Prostate gland (tissue), 2 donors: ENCODE measurements around the gene VPS72. TPM values are rescaled to one million over a fixed set of nuclear protein-coding genes. Genes with fewer than 3 reads are reported as not detected.

ENCODE experiments used
- DNase-seq: peaks from one replicate; pipeline ENCODE4 v3.0.0-alpha.2; 2019; ENCODE audit warnings: low spot score
- H3K27ac ChIP-seq, 2 donors: fragments of 200-600 bp; sonication (generic); 2 replicates each; pipeline ENCODE4 v1.5.1; 2017 to 2019
- H3K27me3 ChIP-seq: fragments of 200-600 bp; sonication (generic); replicated peaks from 2 replicates; pipeline ENCODE4 v1.5.1; 2019; ENCODE audit not compliant: insufficient read depth
- H3K36me3 ChIP-seq, 2 donors: fragments of 200-600 bp; sonication (generic); 1 replicate in 1 of 2; 2 replicates in 1 of 2; pipeline versions ENCODE4 v1.5.1 to v1.8.1; 2017 to 2019
- H3K4me1 ChIP-seq: fragments of 200-600 bp; sonication (generic); replicated peaks from 2 replicates; pipeline ENCODE4 v1.5.1; 2019
- H3K4me3 ChIP-seq, 2 donors: fragments of 200-600 bp; sonication (generic); 2 replicates each; pipeline ENCODE4 v1.5.1; 2017 to 2019
- H3K9me3 ChIP-seq: fragments of 200-600 bp; sonication (generic); 2 replicates; pipeline ENCODE4 v1.5.1; 2017
- CTCF ChIP-seq, 4 experiments: fragments of 200-600 bp in 2 of 4; fragments of 450-650 bp in 2 of 4; sonication (generic) in 2 of 4; IDR thresholded peaks; 1 replicate in 3 of 4; 2 replicates in 1 of 4; pipeline ENCODE4 v1.5.1; 2016 to 2019; ENCODE audit warnings: antibody characterized with exemption in 4 of 4, mild to moderate bottlenecking in 2 of 4, moderate library complexity in 2 of 4
- POLR2A ChIP-seq: fragments of 450-650 bp; IDR thresholded peaks from one replicate; pipeline ENCODE4 v1.6.1; 2016; ENCODE audit warnings: antibody characterized with exemption, mild to moderate bottlenecking
- POLR2AphosphoS5 ChIP-seq: sonication (generic); formaldehyde crosslinking; IDR thresholded peaks from one replicate; pipeline ENCODE4 v1.6.1; 2017; ENCODE audit warnings: antibody characterized with exemption
- WGBS: methylation state at CpG from one replicate; pipeline ENCODE4 v1.1.5; 2018; 5-methylcytosine and 5-hydroxymethylcytosine counted together
- intact Hi-C: fragments of 100-400 bp; cut with DNase I; formaldehyde crosslinking; loops from one replicate; pipeline ENCODE4 v1.14.2; 2022
- total RNA-seq, 2 donors: library from RNA; depleted of rRNA; stranded (reverse); fragments of >200 nt; gene quantifications; one replicate each; pipeline ENCODE4 v1.1.0, GENCODE V29; 2016

Gene VPS72
- total RNA-seq, 2 donors from 2014 or later, result 49.4 to 52.7 TPM

GRCh38 chr1:151142411-151143056, 47.5 kb downstream of the VPS72 start:
- TF ChIP-seq POLR2AphosphoS5 (no peak), CTCF (IDR thresholded peaks at IDR 0.05) (no peak), POLR2A (no peak)
- no peaks in the 10 kb centered on the region for H3K4me1 ChIP-seq
- H3K9me3 ChIP-seq, result no peaks in the 10 kb centered on the region
- H3K36me3 ChIP-seq, result no peaks in the 10 kb centered on the region
- H3K27me3 ChIP-seq, result no peaks in the 10 kb centered on the region
- no peak overlapping the region for H3K27ac ChIP-seq
- intact Hi-C loops, result no loop called here
- DNase-seq, result no peak
- 84% methylated on average over 4 of the region's 5 CpGs for WGBS
- no peak overlapping the region for H3K4me3 ChIP-seq

DNA sequence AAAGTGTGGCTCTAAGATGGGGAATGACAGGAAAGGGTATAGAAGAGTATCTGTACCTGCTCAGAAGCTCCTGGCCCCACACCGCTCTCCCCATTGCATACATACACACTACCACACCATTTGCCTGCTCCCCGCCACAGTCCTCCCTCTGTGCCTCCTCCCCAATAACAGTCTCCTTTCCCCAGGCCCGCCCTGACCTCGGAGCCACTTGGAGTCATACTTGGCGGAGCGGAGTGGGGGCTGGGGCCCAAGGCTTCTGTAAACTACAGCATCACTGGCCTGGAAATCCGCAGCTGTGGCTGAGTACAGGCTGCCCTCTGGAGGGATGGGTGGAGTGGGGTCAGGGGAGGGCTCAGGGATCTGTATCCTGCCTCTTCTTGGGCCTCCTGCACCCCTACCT, 52.2 kb downstream of the VPS72 start:
- no peak for DNase-seq
- Histone ChIP-seq H3K9me3 (no peaks in the 10 kb centered on the region), H3K36me3 (no peaks in the 10 kb centered on the region), H3K4me1 (no peaks in the 10 kb centered on the region), H3K4me3 (no peak overlapping the region), H3K27ac (no peak overlapping the region), H3K27me3 (no peaks in the 10 kb centered on the region)
- 93% methylated on average over 7 of the region's 7 CpGs for WGBS
- TF ChIP-seq CTCF (IDR thresholded peaks at IDR 0.05) (no peak), POLR2AphosphoS5 (no peak), POLR2A (no peak)
- intact Hi-C loops, result no loop called here

GRCh38 chr1:151135433-151136385, 54.3 kb downstream of the VPS72 start:
- Histone ChIP-seq H3K27ac (no peak overlapping the region), H3K36me3 (no peaks in the 10 kb centered on the region), H3K27me3 (no peaks in the 10 kb centered on the region), H3K9me3 (no peaks in the 10 kb centered on the region), H3K4me3 (no peak overlapping the region), H3K4me1 (no peaks in the 10 kb centered on the region)
- DNase-seq, result no peak
- 82% methylated on average over 12 of the region's 12 CpGs for whole genome bisulfite sequencing
- TF ChIP-seq CTCF (IDR thresholded peaks at IDR 0.05) (no peak), POLR2AphosphoS5 (no peak), POLR2A (no peak)
- intact Hi-C loops, result no loop called here

DNA sequence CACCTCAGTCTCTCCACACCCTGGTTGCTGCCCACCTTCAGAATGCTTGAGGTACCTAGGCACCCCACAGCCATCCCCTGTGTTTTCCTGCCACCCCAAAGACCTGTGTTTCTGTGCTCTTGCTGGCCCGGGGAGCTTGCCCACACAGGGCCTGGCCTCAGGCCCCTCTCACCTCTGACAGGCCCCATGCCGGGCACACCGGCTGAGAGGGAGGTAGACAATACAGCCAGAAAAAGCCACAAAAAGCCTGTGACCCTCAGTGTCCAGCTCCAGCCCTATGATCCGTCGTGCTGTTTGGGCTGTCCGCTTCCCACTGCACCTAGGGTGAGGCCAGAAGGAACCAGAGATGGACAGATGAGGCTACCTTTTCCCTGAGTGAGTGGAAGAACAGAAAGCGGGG, 55.0 kb downstream of the VPS72 start:
- WGBS, result 94% methylated on average over 7 of the region's 7 CpGs
- intact Hi-C loops, result no loop called here
- no peak for DNase-seq
- H3K36me3 ChIP-seq, result no peaks in the 10 kb centered on the region
- H3K4me1 ChIP-seq, result no peaks in the 10 kb centered on the region
- H3K27me3 ChIP-seq, result no peaks in the 10 kb centered on the region
- no peaks in the 10 kb centered on the region for H3K9me3 ChIP-seq
- H3K27ac ChIP-seq, result no peak overlapping the region
- no peak overlapping the region for H3K4me3 ChIP-seq
- TF ChIP-seq CTCF (IDR thresholded peaks at IDR 0.05) (no peak), POLR2A (no peak), POLR2AphosphoS5 (no peak)
